ENCODE measurements around the gene KDM6A. TPM values are rescaled to one million over a fixed set of nuclear protein-coding genes. Genes with fewer than 3 reads are reported as not detected.

The KDM6A gene
- polyA plus RNA-seq, 3 donors from 2014 or later: 8.1 to 24.8 (median 14.5) TPM

- Mint-ChIP-seq H3K4me1 (peaks cover 75 to 92% of the 10 kb centered on the region in 2 donors), H3K9me3 (no peaks in the 10 kb centered on the region), H3K27me3 (ENCODE audit: low read depth in 3 of 3) (peaks cover 0 to 4% (median 0%) of the 10 kb centered on the region in 3 donors), H3K27ac (peak overlapping the region in 4 of 6 donors; percentile 42 to 75 (median 60)), H3K4me3 (peak overlapping the region in 4 of 5 donors; percentile 43 to 74 (median 58)), H3K36me3 (peaks cover 0 to 7% (median 4%) of the 10 kb centered on the region in 3 donors)
- no peak for DNase-seq
Observed at GRCh38 chrX:44962944-44963343, 90.0 kb downstream of the KDM6A start.

DNA sequence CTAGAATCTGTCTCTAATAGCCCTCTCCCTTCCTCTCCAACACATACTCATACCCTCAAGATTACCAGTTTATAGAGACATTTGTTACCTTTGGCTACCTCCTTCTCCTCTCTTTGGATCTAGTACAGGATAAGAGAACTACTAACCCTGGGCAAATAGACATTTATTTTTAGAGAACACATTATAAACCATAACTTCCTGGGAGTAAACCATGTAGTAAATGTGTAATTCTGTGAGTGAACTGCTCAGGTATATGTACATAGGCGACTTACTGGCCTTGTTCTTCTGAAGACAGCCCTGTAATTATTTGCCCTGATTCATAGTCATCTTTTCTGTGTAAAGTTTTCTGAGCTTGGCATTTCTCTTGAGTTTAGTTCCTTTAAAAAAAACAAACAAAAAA, 94.2 kb downstream of the KDM6A start:
- Mint-ChIP-seq H3K4me1 (peaks cover 64 to 83% of the 10 kb centered on the region in 2 donors), H3K27ac (peak overlapping the region; percentile 6 to 70 (median 29)), H3K9me3 (peaks cover 0 to 4% (median 0%) of the 10 kb centered on the region in 6 donors), H3K27me3 (ENCODE audit: low read depth in 3 of 3) (peaks cover 0 to 4% (median 0%) of the 10 kb centered on the region in 3 donors), H3K4me3 (peak overlapping the region; percentile 2 to 55 (median 22)), H3K36me3 (peaks cover 0 to 7% (median 4%) of the 10 kb centered on the region in 3 donors)
- no peak for DNase-seq

GRCh38 chrX:44970709-44971108, 97.7 kb downstream of the KDM6A start:
- Mint-ChIP-seq H3K36me3 (peaks cover 5 to 9% (median 5%) of the 10 kb centered on the region in 3 donors), H3K27me3 (ENCODE audit: low read depth in 3 of 3) (no peaks in the 10 kb centered on the region), H3K4me3 (peak overlapping the region in 1 of 5 donors; percentile 27), H3K4me1 (peaks cover 70 to 90% of the 10 kb centered on the region in 2 donors), H3K27ac (peak overlapping the region in 1 of 6 donors; percentile 23), H3K9me3 (peaks cover 0 to 7% (median 0%) of the 10 kb centered on the region in 6 donors)
- DNase-seq: no peak

GRCh38 chrX:44971674-44972073, 98.7 kb downstream of the KDM6A start:
- DNase-seq: no peak
- Mint-ChIP-seq H3K4me3 (peak overlapping the region in 1 of 5 donors; percentile 33), H3K27ac (peak overlapping the region in 2 of 6 donors; percentile 25 to 26), H3K36me3 (peaks cover 5 to 9% (median 5%) of the 10 kb centered on the region in 3 donors), H3K4me1 (peaks cover 67 to 91% of the 10 kb centered on the region in 2 donors), H3K9me3 (peaks cover 0 to 7% (median 0%) of the 10 kb centered on the region in 6 donors), H3K27me3 (ENCODE audit: low read depth in 3 of 3) (no peaks in the 10 kb centered on the region)

DNA sequence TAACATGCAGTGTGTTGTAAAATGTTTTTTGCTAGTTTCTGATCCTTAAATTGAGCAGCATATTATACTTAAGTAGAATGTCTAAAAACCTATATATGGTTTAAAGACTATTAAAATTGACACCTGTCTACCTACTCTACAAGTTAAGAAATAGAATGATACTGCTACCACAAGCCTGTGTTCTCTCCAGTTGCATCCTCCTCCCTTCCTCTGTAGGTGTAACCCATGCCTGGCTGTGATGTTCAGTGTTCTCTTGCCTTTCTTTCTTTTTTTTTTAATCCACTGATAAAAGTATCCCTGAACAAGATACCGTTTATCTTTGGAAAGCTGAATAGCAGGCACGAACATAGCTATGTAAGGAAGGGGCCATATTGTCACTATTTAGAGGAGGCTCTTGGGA, 99.1 kb downstream of the KDM6A start:
- Mint-ChIP-seq H3K4me1 (peaks cover 66 to 91% of the 10 kb centered on the region in 2 donors), H3K27me3 (ENCODE audit: low read depth in 3 of 3) (no peaks in the 10 kb centered on the region), H3K9me3 (peaks cover 0 to 7% (median 0%) of the 10 kb centered on the region in 6 donors), H3K4me3 (peak overlapping the region in 1 of 5 donors; percentile 1), H3K27ac (peak overlapping the region in 3 of 6 donors; percentile 2 to 48 (median 25)), H3K36me3 (peaks cover 5 to 7% (median 5%) of the 10 kb centered on the region in 3 donors)
- no peak for DNase-seq

- H3K36me3 Mint-ChIP-seq: peaks cover 5 to 6% (median 5%) of the 10 kb centered on the region in 3 donors
- H3K27ac Mint-ChIP-seq: no peak overlapping the region
- no peak overlapping the region for H3K4me3 Mint-ChIP-seq
- peaks cover 59 to 91% of the 10 kb centered on the region in 2 donors for H3K4me1 Mint-ChIP-seq
- H3K9me3 Mint-ChIP-seq: peaks cover 0 to 7% (median 0%) of the 10 kb centered on the region in 6 donors
- no peaks in the 10 kb centered on the region for H3K27me3 Mint-ChIP-seq (ENCODE audit: low read depth in 3 of 3)
- DNase-seq: no peak
Observed at GRCh38 chrX:44973420-44973932, 100.5 kb downstream of the KDM6A start.

GRCh38 chrX:44974451-44974850, 101.5 kb downstream of the KDM6A start:
- H3K27ac Mint-ChIP-seq: peak overlapping the region in 3 of 6 donors; percentile 12 to 70 (median 12)
- peaks cover 0 to 7% (median 0%) of the 10 kb centered on the region in 6 donors for H3K9me3 Mint-ChIP-seq
- peaks cover 63 to 98% of the 10 kb centered on the region in 2 donors for H3K4me1 Mint-ChIP-seq
- H3K27me3 Mint-ChIP-seq (ENCODE audit: low read depth in 3 of 3): peaks cover 0 to 2% (median 0%) of the 10 kb centered on the region in 3 donors
- peaks cover 5 to 9% (median 5%) of the 10 kb centered on the region in 3 donors for H3K36me3 Mint-ChIP-seq
- H3K4me3 Mint-ChIP-seq: peak overlapping the region in 1 of 5 donors; percentile 2
- DNase-seq: no peak

GRCh38 chrX:44975666-44976263, 102.8 kb downstream of the KDM6A start:
- peak overlapping the region in 1 of 6 donors; percentile 70 for H3K27ac Mint-ChIP-seq
- H3K4me3 Mint-ChIP-seq: no peak overlapping the region
- peaks cover 0 to 7% (median 0%) of the 10 kb centered on the region in 6 donors for H3K9me3 Mint-ChIP-seq
- DNase-seq: no peak
- peaks cover 63 to 98% of the 10 kb centered on the region in 2 donors for H3K4me1 Mint-ChIP-seq
- peaks cover 5 to 9% (median 5%) of the 10 kb centered on the region in 3 donors for H3K36me3 Mint-ChIP-seq
- peaks cover 0 to 2% (median 0%) of the 10 kb centered on the region in 3 donors for H3K27me3 Mint-ChIP-seq (ENCODE audit: low read depth in 3 of 3)

- Mint-ChIP-seq H3K27ac (no peak overlapping the region), H3K9me3 (peaks cover 0 to under 1% (median 0%) of the 10 kb centered on the region in 6 donors), H3K36me3 (peaks cover 0 to 3% (median under 1%) of the 10 kb centered on the region in 3 donors)
Observed at GRCh38 chrX:44978976-44979375, 106.0 kb downstream of the KDM6A start.

GRCh38 chrX:44980403-44980802, 107.4 kb downstream of the KDM6A start:
- Mint-ChIP-seq H3K9me3 (no peaks in the 10 kb centered on the region), H3K27ac (no peak overlapping the region), H3K27me3 (ENCODE audit: low read depth in 3 of 3) (peaks cover 0 to 2% (median 0%) of the 10 kb centered on the region in 3 donors), H3K36me3 (peaks cover 0 to 3% (median 0%) of the 10 kb centered on the region in 3 donors), H3K4me1 (peaks cover 36 to 69% of the 10 kb centered on the region in 2 donors), H3K4me3 (no peak overlapping the region)
- no peak for DNase-seq

More at GRCh38 chrX:44978976-44979375, 106.0 kb downstream of the KDM6A start:
- Mint-ChIP-seq H3K4me3 (no peak overlapping the region), H3K4me1 (peaks cover 41 to 79% of the 10 kb centered on the region in 2 donors), H3K27me3 (ENCODE audit: low read depth in 3 of 3) (peaks cover 0 to 2% (median 0%) of the 10 kb centered on the region in 3 donors)
- DNase-seq: no peak

- Mint-ChIP-seq H3K27ac (peak overlapping the region in 1 of 6 donors; percentile 14), H3K4me3 (no peak overlapping the region), H3K36me3 (peaks cover 0 to 3% (median 0%) of the 10 kb centered on the region in 3 donors), H3K4me1 (peaks cover 38 to 69% of the 10 kb centered on the region in 2 donors), H3K9me3 (no peaks in the 10 kb centered on the region), H3K27me3 (ENCODE audit: low read depth in 3 of 3) (peaks cover 0 to 2% (median 0%) of the 10 kb centered on the region in 3 donors)
- DNase-seq: no peak
Observed at GRCh38 chrX:44980883-44981282, 107.9 kb downstream of the KDM6A start.

GRCh38 chrX:44989995-44990770, 117.2 kb downstream of the KDM6A start:
- Mint-ChIP-seq H3K9me3 (peaks cover 0 to 4% (median 2%) of the 10 kb centered on the region in 6 donors), H3K36me3 (peaks cover 0 to 15% (median 4%) of the 10 kb centered on the region in 3 donors), H3K4me3 (no peak overlapping the region)

GRCh38 chrX:44992775-44993174, 119.8 kb downstream of the KDM6A start:
- H3K36me3 Mint-ChIP-seq: peaks cover 0 to 13% (median 4%) of the 10 kb centered on the region in 3 donors
- H3K4me1 Mint-ChIP-seq: peaks cover 57 to 91% of the 10 kb centered on the region in 2 donors
- H3K27ac Mint-ChIP-seq: no peak overlapping the region
- H3K4me3 Mint-ChIP-seq: no peak overlapping the region
- no peak for DNase-seq
- H3K27me3 Mint-ChIP-seq (ENCODE audit: low read depth in 3 of 3): peaks cover 0 to 8% (median 3%) of the 10 kb centered on the region in 3 donors
- peaks cover 0 to 3% (median under 1%) of the 10 kb centered on the region in 6 donors for H3K9me3 Mint-ChIP-seq

More at GRCh38 chrX:44989995-44990770, 117.2 kb downstream of the KDM6A start:
- Mint-ChIP-seq H3K27me3 (ENCODE audit: low read depth in 3 of 3) (peaks cover 0 to 3% (median 2%) of the 10 kb centered on the region in 3 donors), H3K4me1 (peaks cover 59 to 92% of the 10 kb centered on the region in 2 donors), H3K27ac (no peak overlapping the region)
- no peak for DNase-seq

All from immature natural killer cell (primary cell).